HG03025 (cell line): ENCODE results near the gene FOXS1.

ENCODE experiments used
- ATAC-seq: cut with Tn5 transposase; IDR thresholded peaks from one replicate; pipeline ENCODE4 v1.9.1; 2021; ENCODE audit warnings: mild to moderate bottlenecking, moderate library complexity; ENCODE audit not compliant: unreplicated experiment, low FRiP score

The FOXS1 gene

DNA sequence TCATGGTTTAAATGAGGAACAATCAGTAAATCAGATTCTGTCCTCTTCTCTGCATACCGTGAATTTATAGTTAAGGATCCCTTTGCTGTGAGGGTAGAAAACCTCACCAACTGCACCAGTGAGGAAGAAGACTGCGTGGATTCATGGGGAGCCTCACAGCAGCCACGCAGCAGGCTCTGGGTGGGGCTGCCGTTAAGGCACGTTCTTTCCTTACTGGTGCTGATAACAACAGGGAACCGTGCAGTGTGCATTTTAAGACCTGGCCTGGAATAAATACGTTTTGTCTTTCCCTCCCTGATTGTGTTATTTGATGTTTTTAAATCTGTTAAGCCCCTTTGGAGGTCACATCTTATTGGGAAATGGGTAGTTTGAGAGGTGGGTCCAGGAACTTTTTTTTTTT, 43.9 kb downstream of the FOXS1 start:
- no peak for ATAC-seq

DNA sequence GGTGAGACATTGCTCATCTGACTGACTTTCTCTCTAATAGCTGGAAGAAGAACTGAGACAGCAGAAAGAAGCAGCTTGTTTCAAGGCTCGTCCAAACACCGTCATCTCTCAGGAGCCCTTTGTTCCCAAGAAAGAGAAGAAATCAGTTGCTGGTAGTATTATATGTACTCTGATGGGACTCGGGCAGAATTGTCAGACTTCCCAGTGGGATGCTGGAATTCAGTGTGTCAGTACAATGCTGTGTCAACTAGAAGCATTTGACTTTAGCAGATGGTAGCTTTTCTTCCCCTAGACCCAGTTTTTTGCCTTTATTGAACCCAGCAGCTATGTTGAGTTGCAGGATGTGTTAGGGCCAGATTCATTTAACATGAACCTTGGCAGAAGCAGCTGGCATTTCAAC, 48.0 kb downstream of the FOXS1 start:
- ATAC-seq: no peak
